H1 (cell line): Measurements from ENCODE around the gene KCNQ1OT1. TPM values are rescaled to one million over a fixed set of nuclear protein-coding genes. Genes with fewer than 3 reads are reported as not detected.

Source experiments
- CBX8 ChIP-seq: fragments of 300-800, 300-1000 bp; sonication (generic); IDR thresholded peaks from 2 replicates; pipeline ENCODE4 v1.7.1; 2016; ENCODE audit warnings: low read depth, low read length, borderline replicate concordance
- CREB1 ChIP-seq: IDR thresholded peaks from 2 replicates; pipeline ENCODE4 v1.6.1; 2012; ENCODE audit warnings: inconsistent platforms
- CTCF ChIP-seq, 3 experiments: IDR thresholded peaks; 1 replicate in 2 of 3; 2 replicates in 1 of 3; pipeline versions ENCODE4 v1.5.1 to v1.6.1; 2011; ENCODE audit warnings: low read length in 3 of 3, mild to moderate bottlenecking in 3 of 3, inconsistent platforms in 2 of 3, low read depth in 1 of 3, moderate library complexity in 1 of 3; ENCODE audit not compliant: insufficient read depth in 1 of 3; ENCODE audit errors: control extremely low read depth in 1 of 3
- EGR1 ChIP-seq: IDR thresholded peaks from 2 replicates; pipeline ENCODE4 v1.6.1; 2011; ENCODE audit warnings: low read depth, low read length, borderline replicate concordance
- NANOG ChIP-seq: IDR thresholded peaks from 2 replicates; pipeline ENCODE4 v1.6.1; 2011; ENCODE audit warnings: low read length, low read depth, mild to moderate bottlenecking, inconsistent platforms; ENCODE audit not compliant: insufficient read depth, poor library complexity, severe bottlenecking
- RAD21 ChIP-seq, 2 experiments: IDR thresholded peaks in 1 of 2; conservative IDR thresholded peaks in 1 of 2; 2 replicates each; pipeline ENCODE4 v1.6.1; 2011; ENCODE audit warnings: low read depth in 2 of 2, low read length in 2 of 2, improper control_type of control experiment in 1 of 2, inconsistent platforms in 1 of 2, mild to moderate bottlenecking in 1 of 2, moderate library complexity in 1 of 2
- RXRA ChIP-seq: IDR thresholded peaks from 2 replicates; pipeline ENCODE4 v1.6.1; 2011; ENCODE audit warnings: low read depth, mild to moderate bottlenecking, low read length, moderate library complexity; ENCODE audit not compliant: insufficient read depth
- SP1 ChIP-seq: IDR thresholded peaks from 2 replicates; pipeline ENCODE4 v1.6.1; 2011; ENCODE audit warnings: low read depth, low read length
- polyA plus RNA-seq, 7 experiments: library from polyadenylated mRNA; depleted of rRNA in 3 of 7; stranded (reverse) in 5 of 7; unstranded in 2 of 7; fragments of >200 nt in 5 of 7; fragments of 200-250 nt in 2 of 7; gene quantifications; 1 replicate in 5 of 7; 2 replicates in 1 of 7; 4 replicates in 1 of 7; pipeline versions ENCODE4 v1.2.1 to v1.2.3, GENCODE V29; 2011 to 2013; ENCODE audit warnings: missing spikeins in 2 of 7, mixed read lengths in 2 of 7
- total RNA-seq: library from RNA; stranded (reverse); fragmentation: NEBNext Ultra II Directional; extraction: Animal tissue kit (Norgen Biotek cat#: 25700); gene quantifications from 2 replicates; pipeline ENCODE4 v1.2.1, GENCODE V29; 2021

KCNQ1OT1 gene
- total and polyA plus RNA-seq, 2 of the 8 experiments (the other 6 are each of a cell fraction or from before 2014, with no cell fraction given), result 0.21 to 1.2 TPM

DNA sequence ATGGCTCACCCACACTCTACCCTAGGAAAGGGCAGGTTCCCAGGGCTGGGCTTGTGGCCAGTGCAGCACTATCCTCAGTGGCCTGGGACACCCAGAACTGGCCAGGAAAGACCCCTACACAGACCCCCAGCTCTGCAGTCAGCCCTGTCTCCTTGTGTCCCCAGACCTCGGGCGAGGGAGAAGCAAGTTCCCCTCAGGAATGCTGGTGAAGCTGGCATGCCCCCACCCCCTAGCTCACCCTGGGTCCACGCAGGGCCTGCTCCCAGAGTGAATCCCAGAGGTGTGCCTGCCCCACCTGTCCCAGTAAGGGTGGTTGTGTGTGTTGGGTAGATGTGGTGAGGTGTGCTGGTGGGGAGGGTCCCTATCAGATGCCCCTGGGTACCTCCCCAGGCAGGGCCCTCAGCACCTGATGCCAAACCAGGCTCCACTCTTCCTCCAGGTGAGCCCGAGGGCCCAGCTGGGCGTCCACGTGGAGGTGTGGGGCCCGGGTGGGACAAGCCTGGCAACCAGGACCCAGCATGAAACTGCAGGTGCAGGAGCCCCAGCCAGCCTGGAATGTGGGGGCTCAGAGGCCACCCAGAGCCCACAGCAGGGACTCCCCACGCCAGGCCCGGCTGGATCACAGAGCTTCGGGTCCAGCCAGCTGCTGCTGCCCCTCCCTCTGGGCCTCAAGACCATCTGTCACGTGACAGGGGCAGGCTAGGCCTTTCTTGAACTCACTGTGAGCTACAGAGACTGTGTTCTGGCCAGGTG is 48.4 kb upstream of the KCNQ1OT1 start (continued):
- TF ChIP-seq RXRA (no peak), CREB1 (no peak), NANOG (no peak), RAD21 (IDR thresholded peaks at IDR 0.05 in 1 of 2, conservative IDR thresholded peaks at IDR 0.05 in 1 of 2; ENCODE audit: low read depth in 2 of 2, low read length in 2 of 2) (no peak), EGR1 (no peak), CTCF (IDR thresholded peaks at IDR 0.05; ENCODE audit: control extremely low read depth in 1 of 3, insufficient read depth in 1 of 3, low read depth in 1 of 3, low read length in 3 of 3) (no peak), CBX8 (no peak), SP1 (no peak)
- TF ChIP-seq, all 59 proteins: peak for 0
